Esophagus muscularis mucosa (tissue), 4 donors: Measurements from ENCODE around the gene SIRT7. TPM values are rescaled to one million over a fixed set of nuclear protein-coding genes. Genes with fewer than 3 reads are reported as not detected.
A peak's percentile ranks its signal among the peaks of the same experiment; 100 is the strongest.

Experiments used
- DNase-seq: peaks from one replicate; pipeline ENCODE4 v3.0.0-alpha.2; 2017; ENCODE audit errors: extremely low spot score
- H3K27ac ChIP-seq, 4 donors: fragments of 200-600 bp; sonication (generic); replicated peaks in 1 of 4; 1 replicate in 3 of 4; 2 replicates in 1 of 4; pipeline ENCODE4 v1.5.1; 2016 to 2019; ENCODE audit warnings: mild to moderate bottlenecking in 1 of 4
- H3K27me3 ChIP-seq, 4 donors: fragments of 200-600 bp; sonication (generic); one replicate each; pipeline versions ENCODE4 v1.5.1 to v1.6.0; 2016 to 2019
- H3K36me3 ChIP-seq, 4 donors: fragments of 200-600 bp; sonication (generic); one replicate each; pipeline ENCODE4 v1.5.1; 2016 to 2019
- H3K4me1 ChIP-seq, 4 donors: fragments of 200-600 bp; sonication (generic); one replicate each; pipeline ENCODE4 v1.5.1; 2016 to 2019
- H3K4me3 ChIP-seq, 4 donors: fragments of 200-600 bp; sonication (generic); 1 replicate in 2 of 4; 2 replicates in 2 of 4; pipeline ENCODE4 v1.5.1; 2016 to 2019; ENCODE audit warnings: mild to moderate bottlenecking in 4 of 4, moderate library complexity in 1 of 4
- H3K9me3 ChIP-seq, 4 donors: fragments of 200-600 bp; sonication (generic); 1 replicate in 3 of 4; 2 replicates in 1 of 4; pipeline ENCODE4 v1.5.1; 2016 to 2019
- CTCF ChIP-seq, 3 experiments: fragments of 200-600 bp in 2 of 3; fragments of 450-650 bp in 1 of 3; sonication (generic) in 2 of 3; IDR thresholded peaks; one replicate each; pipeline ENCODE4 v1.5.1; 2017 to 2019; ENCODE audit warnings: antibody characterized with exemption in 3 of 3, mild to moderate bottlenecking in 2 of 3, moderate library complexity in 1 of 3
- EP300 ChIP-seq: sonication (generic); formaldehyde crosslinking; IDR thresholded peaks from one replicate; pipeline ENCODE4 v1.6.1; 2017; ENCODE audit warnings: antibody characterized with exemption
- POLR2A ChIP-seq: fragments of 450-650 bp; IDR thresholded peaks from one replicate; pipeline ENCODE4 v1.6.1; 2017; ENCODE audit warnings: antibody characterized with exemption, moderate library complexity, mild to moderate bottlenecking, low read depth
- POLR2AphosphoS5 ChIP-seq, 2 donors: sonication (generic); formaldehyde crosslinking; IDR thresholded peaks; one replicate each; pipeline ENCODE4 v1.6.1; 2017; ENCODE audit warnings: antibody characterized with exemption in 2 of 2
- WGBS: methylation state at CpG from one replicate; pipeline ENCODE4 v1.1.5; 2018; 5-methylcytosine and 5-hydroxymethylcytosine counted together
- intact Hi-C: fragments of 100-400 bp; cut with DNase I; formaldehyde crosslinking; loops from one replicate; pipeline ENCODE4 v1.15.1; 2023
- total RNA-seq, 4 donors: library from RNA; depleted of rRNA; stranded (reverse); fragments of >200 nt; gene quantifications; one replicate each; pipeline versions ENCODE4 v1.1.0 to v1.2.1, GENCODE V29; 2016

SIRT7 gene
- total RNA-seq, 4 donors from 2014 or later: 13.9 to 27.0 (median 19.9) TPM

DNA sequence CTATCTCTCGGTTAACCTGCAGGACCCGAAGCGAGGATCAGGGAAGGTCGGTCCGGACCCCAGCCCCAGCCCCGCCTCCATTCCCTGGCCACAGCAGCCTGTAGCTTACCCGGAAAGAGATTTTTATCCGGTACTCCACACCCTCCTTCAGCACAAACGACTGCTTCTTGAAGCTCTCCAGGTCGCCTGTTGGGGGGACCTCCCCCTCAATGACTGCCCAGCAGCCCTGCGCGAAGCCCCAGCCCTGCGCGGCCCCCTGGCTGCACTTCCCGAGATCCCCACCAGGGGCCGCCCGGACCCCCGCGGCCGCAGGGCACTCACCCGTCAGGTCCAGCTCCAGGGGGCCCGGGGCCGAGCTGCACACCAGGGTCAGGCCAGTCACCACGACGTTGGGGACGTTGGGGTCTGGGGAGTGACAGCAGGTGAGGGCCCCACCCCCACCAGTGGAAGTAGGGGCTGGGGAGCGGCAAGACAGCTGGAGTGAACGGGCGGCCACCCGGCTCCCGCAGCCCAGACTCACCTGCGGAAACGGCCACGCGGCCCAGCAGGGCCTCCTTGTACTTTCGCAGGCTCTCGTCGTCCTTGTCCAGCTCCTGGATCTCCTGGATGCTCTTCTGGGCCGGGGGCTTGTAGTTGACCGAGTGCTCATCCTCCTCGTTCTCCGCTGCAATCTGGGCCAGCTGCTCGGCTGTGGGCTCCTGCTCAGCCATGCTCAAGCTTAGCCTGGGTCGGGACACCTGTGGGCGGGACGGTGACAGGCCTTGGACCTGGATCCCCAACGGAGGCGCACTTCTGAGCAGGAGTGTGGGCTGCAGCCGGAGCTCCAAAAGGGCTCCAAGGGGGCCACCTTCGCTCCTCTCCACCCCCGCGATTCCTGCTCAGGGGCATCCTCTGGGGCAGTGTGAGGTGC, 48.5 kb downstream of the SIRT7 start:
- peaks cover 51 to 75% (median 64%) of the 10 kb centered on the region in 4 donors for H3K4me1 ChIP-seq
- no peaks in the 10 kb centered on the region for H3K9me3 ChIP-seq
- 48% methylated on average over 13 of the region's 52 CpGs for WGBS
- H3K4me3 ChIP-seq: peak overlapping the region; percentile 91 to 99 (median 95)
- DNase-seq: no peak
- H3K27me3 ChIP-seq: no peaks in the 10 kb centered on the region
- H3K27ac ChIP-seq: peak overlapping the region; percentile 97 to 99 (median 99)
- peaks cover 17 to 44% (median 34%) of the 10 kb centered on the region in 4 donors for H3K36me3 ChIP-seq
- TF ChIP-seq CTCF (IDR thresholded peaks at IDR 0.05): peak; percentile 76 to 97 (median 86)
- no peak for TF ChIP-seq POLR2A
- intact Hi-C loops: loop anchor here (5.0 kb wide), 1 partner anchor 37 kb away; the partner anchor contains the start of gene MCRIP1

DNA sequence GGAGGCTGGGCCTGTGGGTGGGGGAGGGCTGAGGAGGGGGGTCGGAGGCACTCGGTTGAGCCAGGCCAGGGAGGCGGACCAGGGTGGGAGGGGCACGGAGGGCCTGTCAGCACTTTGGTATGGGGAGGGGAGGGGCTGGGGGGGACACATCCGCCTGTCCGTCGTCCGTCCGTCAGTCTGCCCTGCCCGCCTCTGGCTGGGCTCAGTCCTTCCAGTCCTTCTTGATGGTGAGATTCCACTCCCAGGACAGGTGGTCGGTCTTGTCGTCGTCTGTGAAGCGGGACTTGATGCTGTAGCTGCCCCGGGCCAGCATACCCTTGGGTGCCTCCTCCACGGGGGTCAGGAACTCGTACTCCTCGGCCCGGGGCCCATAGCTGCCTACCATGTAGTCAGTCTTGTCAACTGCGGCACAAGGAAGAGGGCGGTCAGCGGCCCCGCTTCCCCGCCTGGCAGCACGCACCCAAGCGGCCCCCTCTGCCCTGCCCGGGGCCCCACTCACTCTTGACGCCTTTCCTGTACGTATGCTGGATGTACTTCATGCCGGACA, 49.2 kb downstream of the SIRT7 start:
- H3K36me3 ChIP-seq: peaks cover 17 to 45% (median 34%) of the 10 kb centered on the region in 4 donors
- H3K4me1 ChIP-seq: peaks cover 51 to 78% (median 64%) of the 10 kb centered on the region in 4 donors
- peak overlapping the region in 3 of 4 donors; percentile 35 to 99 (median 91) for H3K4me3 ChIP-seq
- intact Hi-C loops: no loop called here
- no peaks in the 10 kb centered on the region for H3K27me3 ChIP-seq
- 86% methylated on average over 11 of the region's 30 CpGs for WGBS
- DNase-seq: no peak
- TF ChIP-seq POLR2AphosphoS5 (IDR thresholded peaks at IDR 0.05) (peak in 1 of 2 donors; percentile 57), POLR2A (no peak), CTCF (IDR thresholded peaks at IDR 0.05) (no peak)
- no peaks in the 10 kb centered on the region for H3K9me3 ChIP-seq
- peak overlapping the region; percentile 97 to 99 (median 99) for H3K27ac ChIP-seq

DNA sequence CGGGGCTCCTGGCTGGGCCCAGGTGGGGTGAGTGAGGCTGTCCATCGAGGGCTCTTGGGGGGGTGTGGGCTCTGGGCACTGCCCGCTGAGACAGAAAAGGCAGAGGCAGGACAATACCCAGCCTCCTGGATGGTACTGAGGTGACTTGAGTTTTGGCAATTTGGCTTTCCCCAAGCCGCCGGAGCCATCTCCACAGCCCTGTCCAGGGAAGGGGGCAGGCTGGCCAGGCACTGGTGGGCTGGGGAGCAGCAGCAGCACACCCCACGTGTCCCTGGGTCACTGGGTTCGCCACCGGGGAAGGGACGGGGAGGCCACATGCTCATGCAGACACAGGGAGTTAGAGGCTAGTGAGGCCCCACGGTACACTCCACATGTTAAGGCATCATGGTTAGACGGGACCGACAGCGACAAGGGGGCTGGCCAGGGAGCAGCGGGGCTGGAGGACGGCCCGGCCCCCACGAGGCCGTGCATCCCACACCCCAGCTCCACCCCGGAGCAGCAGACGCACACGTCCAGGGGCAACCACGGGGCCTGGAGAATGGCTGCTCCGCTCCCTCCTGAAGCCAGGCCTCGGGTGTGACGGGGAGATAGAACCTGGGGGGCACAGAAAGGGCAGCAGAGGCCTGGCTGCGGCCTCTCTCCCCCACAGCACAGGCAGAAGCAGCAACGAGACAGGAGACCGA, 49.8 kb downstream of the SIRT7 start:
- Histone ChIP-seq H3K36me3 (peaks cover 17 to 51% (median 34%) of the 10 kb centered on the region in 4 donors), H3K27me3 (no peaks in the 10 kb centered on the region), H3K4me1 (peaks cover 53 to 79% (median 64%) of the 10 kb centered on the region in 4 donors), H3K4me3 (no peak overlapping the region), H3K9me3 (no peaks in the 10 kb centered on the region), H3K27ac (peak overlapping the region; percentile 97 to 99 (median 99))
- intact Hi-C loops: no loop called here
- DNase-seq: no peak
- 74% methylated on average over 6 of the region's 28 CpGs for WGBS
- TF ChIP-seq EP300 (no peak), CTCF (IDR thresholded peaks at IDR 0.05) (no peak), POLR2A (no peak), POLR2AphosphoS5 (IDR thresholded peaks at IDR 0.05) (no peak)

DNA sequence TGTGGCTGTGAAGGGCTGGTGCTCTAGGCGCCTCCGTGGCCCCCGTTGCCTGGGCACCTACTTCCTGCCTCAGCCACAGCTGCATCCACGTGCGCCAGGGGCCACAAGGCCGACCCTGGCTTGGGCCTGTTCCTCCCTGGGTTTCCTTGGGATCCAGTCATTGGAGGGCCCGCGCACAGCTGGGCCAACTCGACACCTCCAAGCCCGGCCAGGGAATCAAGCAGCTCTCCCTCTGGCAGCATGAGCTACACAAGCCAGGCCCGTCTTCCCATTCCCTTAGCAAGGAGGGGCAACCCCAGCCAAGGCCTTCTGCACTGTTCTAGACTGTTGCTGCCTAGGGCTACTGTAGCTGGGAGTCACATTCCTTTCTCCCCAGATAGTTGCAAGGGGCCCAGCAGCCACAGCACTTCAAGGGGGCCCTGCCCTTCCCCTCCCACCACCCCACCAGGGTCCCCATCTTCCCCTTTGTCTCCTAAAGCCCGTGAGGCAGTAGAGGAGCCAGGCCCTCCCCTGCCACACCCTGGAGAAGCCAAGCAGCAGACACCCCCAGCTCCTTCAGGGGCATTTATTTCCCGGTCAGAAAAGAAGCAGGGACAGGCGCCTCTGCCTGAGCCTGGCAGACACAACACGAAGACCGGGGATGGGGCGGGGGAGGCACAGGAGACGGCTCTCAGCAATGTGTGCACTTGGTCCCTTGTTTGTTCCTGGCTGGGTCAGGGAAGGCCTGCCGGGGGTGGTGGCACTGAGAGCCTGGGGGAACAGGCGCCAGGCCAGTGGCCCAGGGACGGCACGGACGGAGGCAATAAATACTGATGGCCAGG, 50.6 kb downstream of the SIRT7 start:
- no peak for TF ChIP-seq CTCF (IDR thresholded peaks at IDR 0.05)
- TF ChIP-seq POLR2A: no peak
- TF ChIP-seq POLR2AphosphoS5 (IDR thresholded peaks at IDR 0.05): no peak
- TF ChIP-seq EP300: no peak
- 70% methylated on average over 9 of the region's 23 CpGs for WGBS
- no peak for DNase-seq
- Histone ChIP-seq H3K27me3 (no peaks in the 10 kb centered on the region), H3K4me3 (no peak overlapping the region), H3K27ac (peak overlapping the region; percentile 97 to 99 (median 99)), H3K9me3 (no peaks in the 10 kb centered on the region), H3K36me3 (peaks cover 17 to 51% (median 34%) of the 10 kb centered on the region in 4 donors), H3K4me1 (peaks cover 54 to 79% (median 65%) of the 10 kb centered on the region in 4 donors)
- intact Hi-C loops: no loop called here
